Measurements from ENCODE around the gene ELF5. TPM values are rescaled to one million over a fixed set of nuclear protein-coding genes. Genes with fewer than 3 reads are reported as not detected.

Gene ELF5
- total and polyA plus RNA-seq, 2 of the 8 experiments (the other 6 are each of a cell fraction or from before 2014, with no cell fraction given) = not detected

DNA sequence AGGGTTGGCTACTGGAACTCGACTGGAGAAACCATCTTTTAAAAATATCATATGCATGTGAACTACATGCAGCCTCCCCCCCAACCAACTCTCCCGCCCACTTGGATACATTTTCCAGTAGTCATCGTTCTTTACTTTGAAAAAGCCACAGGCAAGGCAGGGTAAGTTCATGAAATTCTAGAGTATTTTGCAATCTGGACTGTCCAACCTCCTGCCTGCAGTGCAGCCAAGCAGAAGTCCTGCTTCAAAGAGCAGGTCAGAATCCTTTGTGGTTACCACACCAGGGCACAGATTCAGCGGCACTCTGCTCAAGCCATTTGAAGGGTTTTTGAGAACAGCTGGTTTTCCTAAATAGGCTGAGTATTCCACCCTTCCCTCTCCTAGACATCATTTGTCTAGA lies 12.1 kb downstream of the ELF5 start:
- H3K79me2 ChIP-seq (ENCODE audit: control insufficient read depth in 1 of 2, insufficient read depth in 2 of 2, low read length in 2 of 2) = no peaks in the 10 kb centered on the region
- no peak overlapping the region for H2AFZ ChIP-seq (ENCODE audit: low read length)
- no peak overlapping the region for H4K91ac ChIP-seq (replicated peaks; ENCODE audit: insufficient read length, low read length)
- DNase-seq (ENCODE audit: low read depth in 1 of 2, low spot score in 2 of 2) (no peak), FAIRE-seq (no peak)
- H3K23ac ChIP-seq (ENCODE audit: insufficient read length) = no peak overlapping the region
- H3K4ac ChIP-seq (replicated peaks; ENCODE audit: insufficient read length, low read depth, low read length) = no peak overlapping the region
- H3K4me2 ChIP-seq (ENCODE audit: insufficient read depth in 1 of 2, low read depth in 2 of 2, low read length in 2 of 2) = no peak overlapping the region
- no peak overlapping the region for H2BK20ac ChIP-seq (ENCODE audit: low read length)
- H3K9ac ChIP-seq (replicated peaks in 1 of 4; ENCODE audit: extremely low read depth in 1 of 4, low read depth in 3 of 4, low read length in 3 of 4) = no peak overlapping the region
- H2BK15ac ChIP-seq (ENCODE audit: low read length) = no peak overlapping the region
- no peak overlapping the region for H3K14ac ChIP-seq (ENCODE audit: insufficient read length)
- H3K4me1 ChIP-seq (replicated peaks in 1 of 4; ENCODE audit: control insufficient read depth in 3 of 4, insufficient read depth in 4 of 4, low read length in 3 of 4) = no peaks in the 10 kb centered on the region
- no peaks in the 10 kb centered on the region for H4K20me1 ChIP-seq (replicated peaks in 1 of 2; ENCODE audit: control insufficient read depth in 1 of 2, insufficient read depth in 2 of 2, low read length in 2 of 2)
- H3K23me2 ChIP-seq (ENCODE audit: low read depth, low read length) = no peaks in the 10 kb centered on the region
- ChIA-PET CTCF (ENCODE audit: partially characterized antibody) (interaction anchor here (1.0 to 5.7 kb wide), 4 partner anchors 9 to 41 kb away, joined by 3 to 46 read pairs (median 12); partner anchors contain the start of gene ELF5), POLR2A (ENCODE audit: partially characterized antibody) (no interaction called here)
- H2BK12ac ChIP-seq (ENCODE audit: low read depth, low read length) = no peak overlapping the region
- H2BK120ac ChIP-seq (replicated peaks; ENCODE audit: low read depth, low read length) = no peak overlapping the region
- no peaks in the 10 kb centered on the region for H3K79me1 ChIP-seq (ENCODE audit: low read depth, low read length)
- H3K9me3 ChIP-seq (ENCODE audit: insufficient read depth in 2 of 2, low read depth in 1 of 2, low read length in 1 of 2) = no peaks in the 10 kb centered on the region
- no peak overlapping the region for H2AK5ac ChIP-seq (ENCODE audit: low read depth, low read length)
- no peak overlapping the region for H3K56ac ChIP-seq (replicated peaks; ENCODE audit: insufficient read length, low read depth, low read length)
- no peaks in the 10 kb centered on the region for H3K27me3 ChIP-seq (replicated peaks in 1 of 4; ENCODE audit: control insufficient read depth in 3 of 4, extremely low read depth in 1 of 4, insufficient read depth in 3 of 4, low read length in 3 of 4)
- H4K8ac ChIP-seq (ENCODE audit: extremely low read depth, insufficient read depth, low read length) = no peak overlapping the region
- H2BK5ac ChIP-seq (ENCODE audit: low read depth, low read length) = no peak overlapping the region
- 87% methylated on average over 4 of the region's 4 CpGs; no CpG with 5 or more reads in 1 of the 2 experiments for WGBS, 2 experiments (ENCODE audit: extremely low coverage in 1 of 2, insufficient coverage in 1 of 2, insufficient read length in 1 of 2, insufficient replicate concordance in 2 of 2, low coverage in 1 of 2, low lambda C conversion rate in 2 of 2, missing lambda C conversion rate in 1 of 2)
- H3K27ac ChIP-seq (ENCODE audit: low read depth, low read length) = no peak overlapping the region
- no peak overlapping the region for H3K4me3 ChIP-seq (ENCODE audit: extremely low read depth in 1 of 4, insufficient read depth in 2 of 4, low read depth in 3 of 4, low read length in 4 of 4)
- H4K5ac ChIP-seq (ENCODE audit: insufficient read length, low read depth, low read length) = no peak overlapping the region
- no peak for TF ChIP-seq SUZ12 (IDR thresholded peaks at IDR 0.05; ENCODE audit: low read length)
- no peak for TF ChIP-seq JUN (IDR thresholded peaks at IDR 0.05; ENCODE audit: low read depth, low read length)
- TF ChIP-seq CBX5 (IDR thresholded peaks at IDR 0.05; ENCODE audit: low read depth, low read length) = no peak
- no peak for TF ChIP-seq JUND (IDR thresholded peaks at IDR 0.05; ENCODE audit: low read length)
- no peak for TF ChIP-seq EZH2 (IDR thresholded peaks at IDR 0.05; ENCODE audit: low read depth, low read length, severe bottlenecking)
- TF ChIP-seq CHD2 (IDR thresholded peaks at IDR 0.05; ENCODE audit: low read length) = no peak
- no peak for TF ChIP-seq NANOG (IDR thresholded peaks at IDR 0.05; ENCODE audit: insufficient read depth, low read depth, low read length, poor library complexity, severe bottlenecking)
- TF ChIP-seq RAD21 (IDR thresholded peaks at IDR 0.05 in 1 of 2, conservative IDR thresholded peaks at IDR 0.05 in 1 of 2; ENCODE audit: low read depth in 2 of 2, low read length in 2 of 2) = no peak
- no peak for TF ChIP-seq CBX8 (IDR thresholded peaks at IDR 0.05; ENCODE audit: borderline replicate concordance, low read depth, low read length)
- no peak for TF ChIP-seq CEBPB (IDR thresholded peaks at IDR 0.05; ENCODE audit: low read depth, low read length)
- TF ChIP-seq, protein P1, sequence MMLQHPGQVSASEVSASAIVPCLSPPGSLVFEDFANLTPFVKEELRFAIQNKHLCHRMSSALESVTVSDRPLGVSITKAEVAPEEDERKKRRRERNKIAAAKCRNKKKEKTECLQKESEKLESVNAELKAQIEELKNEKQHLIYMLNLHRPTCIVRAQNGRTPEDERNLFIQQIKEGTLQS (IDR thresholded peaks at IDR 0.05; ENCODE audit: insufficient read depth, low read depth, low read length) = no peak
- no peak for TF ChIP-seq PHF8 (conservative IDR thresholded peaks at IDR 0.05; ENCODE audit: low read depth, low read length)
- TF ChIP-seq MAFK (IDR thresholded peaks at IDR 0.05; ENCODE audit: low read depth, low read length) = no peak
- H3K36me3 ChIP-seq (ENCODE audit: control insufficient read depth in 2 of 4, insufficient read depth in 4 of 4, low read length in 3 of 4) = no peaks in the 10 kb centered on the region
- H3K18ac ChIP-seq (ENCODE audit: extremely low read depth, low read length) = no peak overlapping the region

All from H1 (cell line).